HG02759 (cell line): Measurements from ENCODE around the gene COL2A1.
A peak's percentile ranks its signal among the peaks of the same experiment; 100 is the strongest.

ENCODE experiments used
- ATAC-seq: cut with Tn5 transposase; IDR thresholded peaks from one replicate; pipeline ENCODE4 v1.9.1; 2021; ENCODE audit warnings: mild to moderate bottlenecking, moderate library complexity; ENCODE audit not compliant: unreplicated experiment

The COL2A1 gene

GRCh38 chr12:47991106-47992061 is 12.9 kb downstream of the COL2A1 start:
- ATAC-seq, result no peak

- peak; percentile 95 for ATAC-seq
Measured at GRCh38 chr12:47990351-47991105, 13.7 kb downstream of the COL2A1 start.

GRCh38 chr12:47989666-47990065 is 14.6 kb downstream of the COL2A1 start:
- no peak for ATAC-seq

GRCh38 chr12:47989023-47989417 is 15.3 kb downstream of the COL2A1 start:
- ATAC-seq, result no peak

- no peak for ATAC-seq
Measured at GRCh38 chr12:47988073-47989022, 15.9 kb downstream of the COL2A1 start.

GRCh38 chr12:47987411-47988072 is 16.7 kb downstream of the COL2A1 start:
- ATAC-seq, result no peak

GRCh38 chr12:47986832-47987231 is 17.4 kb downstream of the COL2A1 start:
- ATAC-seq, result no peak

GRCh38 chr12:47986291-47986660 is 18.0 kb downstream of the COL2A1 start:
- no peak for ATAC-seq

- ATAC-seq, result no peak
Measured at GRCh38 chr12:47985596-47986290, 18.5 kb downstream of the COL2A1 start.

GRCh38 chr12:47984331-47984801 is 19.9 kb downstream of the COL2A1 start:
- no peak for ATAC-seq

- no peak for ATAC-seq
Measured at GRCh38 chr12:47983541-47984115, 20.6 kb downstream of the COL2A1 start.

- ATAC-seq, result no peak
Measured at GRCh38 chr12:47982770-47983169, 21.5 kb downstream of the COL2A1 start.

- no peak for ATAC-seq
Measured at GRCh38 chr12:47982311-47982710, 22.0 kb downstream of the COL2A1 start.

- no peak for ATAC-seq
Measured at GRCh38 chr12:47981496-47982260, 22.6 kb downstream of the COL2A1 start.

GRCh38 chr12:47980779-47981495 is 23.3 kb downstream of the COL2A1 start:
- no peak for ATAC-seq

- no peak for ATAC-seq
Measured at GRCh38 chr12:47980197-47980596, 24.1 kb downstream of the COL2A1 start.

GRCh38 chr12:47979686-47980085 is 24.6 kb downstream of the COL2A1 start:
- no peak for ATAC-seq

GRCh38 chr12:47979166-47979565 is 25.1 kb downstream of the COL2A1 start:
- no peak for ATAC-seq
